Activated effector memory CD4-positive, alpha-beta T cell treated with Interleukin-2 at 50 U/mL for 16 hours (primary cell): ENCODE data around the gene TMEM237.
"Not testable (repeated sequence)": the region's sequence is repeated elsewhere in the genome, so short reads cannot be mapped to it uniquely, and the experiment has no call there.

Source experiments
- DNase-seq: peaks from one replicate; pipeline ENCODE4 v3.0.0-alpha.2; 2020

The TMEM237 gene, protein sequence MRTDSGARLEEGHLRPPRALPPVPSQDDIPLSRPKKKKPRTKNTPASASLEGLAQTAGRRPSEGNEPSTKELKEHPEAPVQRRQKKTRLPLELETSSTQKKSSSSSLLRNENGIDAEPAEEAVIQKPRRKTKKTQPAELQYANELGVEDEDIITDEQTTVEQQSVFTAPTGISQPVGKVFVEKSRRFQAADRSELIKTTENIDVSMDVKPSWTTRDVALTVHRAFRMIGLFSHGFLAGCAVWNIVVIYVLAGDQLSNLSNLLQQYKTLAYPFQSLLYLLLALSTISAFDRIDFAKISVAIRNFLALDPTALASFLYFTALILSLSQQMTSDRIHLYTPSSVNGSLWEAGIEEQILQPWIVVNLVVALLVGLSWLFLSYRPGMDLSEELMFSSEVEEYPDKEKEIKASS

DNA sequence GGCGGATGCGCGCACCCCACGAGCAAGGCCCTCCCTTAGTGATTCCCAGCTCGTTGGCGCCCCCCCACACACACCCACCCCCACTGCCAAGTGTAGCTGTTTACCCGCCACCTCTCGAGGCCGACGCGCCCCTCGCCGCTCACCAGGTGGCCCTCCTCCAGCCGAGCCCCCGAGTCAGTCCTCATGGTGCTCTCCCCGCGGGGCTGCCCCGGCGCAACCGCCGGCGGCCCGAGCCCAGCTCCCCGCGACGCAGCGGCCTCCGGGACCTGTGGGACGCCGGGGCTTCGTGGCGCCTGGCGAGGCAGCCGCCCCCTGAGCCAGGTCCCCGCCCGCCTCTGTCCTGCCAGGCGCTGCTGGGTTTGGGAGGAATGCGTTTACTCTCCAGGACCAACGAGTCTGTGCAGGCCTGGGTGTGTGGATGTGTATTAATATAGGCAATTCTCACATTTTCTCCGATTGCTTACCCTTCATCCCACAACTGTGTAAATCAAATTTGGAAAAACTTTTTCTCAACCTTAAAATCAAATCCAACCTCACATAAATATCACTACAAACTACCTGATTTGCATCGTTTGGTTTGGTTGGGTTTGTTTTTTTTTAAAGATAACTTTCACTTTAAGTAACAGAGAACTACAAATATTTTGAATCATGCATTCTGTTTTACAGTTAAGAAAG is at the start of gene TMEM237:
Gene TMEM237, minus strand, starts transcription at position 288 of the 675 bp plus-strand sequence. Its CDS starts 103 bp downstream, at position 185.
- DNase-seq = no peak

DNA sequence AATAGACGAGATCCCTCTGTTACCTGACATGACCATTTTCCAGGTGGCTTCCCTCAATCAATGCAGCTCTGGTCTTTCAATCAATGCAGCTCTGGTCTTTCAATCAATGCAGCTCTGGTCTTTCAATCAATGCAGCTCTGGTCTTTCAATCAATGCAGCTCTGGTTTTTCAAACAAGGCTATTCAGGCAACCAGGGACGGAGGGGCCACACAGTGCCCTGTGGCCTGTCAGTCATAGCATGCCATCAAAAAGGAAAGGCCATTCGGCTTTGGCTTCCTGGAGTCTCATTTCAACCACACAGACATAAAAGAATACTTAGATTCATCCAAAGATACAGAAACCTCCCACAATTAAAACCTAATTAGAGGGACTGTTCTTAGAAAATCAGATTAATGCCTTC is 41.9 kb upstream of the TMEM237 start:
- no peak for DNase-seq

GRCh38 chr2:201680743-201681142 is 37.4 kb upstream of the TMEM237 start:
- no peak for DNase-seq

DNA sequence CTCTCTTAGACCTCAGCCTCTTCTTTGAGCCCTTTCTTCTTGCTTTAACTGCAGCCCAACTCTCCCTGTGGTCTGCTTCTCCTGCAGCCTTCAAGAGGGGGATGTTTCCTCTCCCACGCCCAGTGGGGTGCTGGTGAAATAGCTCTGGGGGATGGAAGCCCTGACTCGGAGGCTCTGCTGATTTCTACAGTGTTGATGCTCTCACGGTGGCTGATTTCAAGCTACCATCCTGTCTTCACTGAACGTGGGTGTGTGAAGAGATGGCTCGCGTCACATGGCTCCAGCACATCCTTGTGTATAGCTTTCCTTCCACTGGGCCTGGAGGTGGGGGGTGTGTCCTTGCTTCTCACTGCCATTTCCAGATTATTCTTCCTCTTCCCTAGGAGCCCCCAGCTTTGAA is 35.1 kb upstream of the TMEM237 start:
- no peak for DNase-seq

DNA sequence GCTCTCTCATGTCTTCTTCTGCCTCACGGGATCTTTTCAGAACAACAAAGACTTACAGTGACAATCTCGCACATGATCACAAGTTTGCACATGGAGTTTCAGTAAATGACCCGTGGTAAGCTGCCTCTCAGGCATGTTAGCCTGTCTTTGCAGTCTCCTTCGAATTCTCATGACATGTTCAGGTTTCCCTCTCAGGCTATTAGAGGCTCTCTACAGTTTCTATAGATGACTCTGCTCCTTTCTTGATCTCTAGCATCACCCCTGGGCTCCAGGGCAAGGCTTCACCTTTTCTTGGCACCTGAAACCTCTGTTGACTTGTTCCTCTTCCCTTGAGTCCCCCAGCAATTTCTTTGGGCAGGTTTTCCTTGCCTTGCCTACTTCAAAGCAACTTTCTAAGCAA is 32.2 kb upstream of the TMEM237 start:
- DNase-seq = no peak

GRCh38 chr2:201674794-201675193 is 31.5 kb upstream of the TMEM237 start:
- no peak for DNase-seq

DNA sequence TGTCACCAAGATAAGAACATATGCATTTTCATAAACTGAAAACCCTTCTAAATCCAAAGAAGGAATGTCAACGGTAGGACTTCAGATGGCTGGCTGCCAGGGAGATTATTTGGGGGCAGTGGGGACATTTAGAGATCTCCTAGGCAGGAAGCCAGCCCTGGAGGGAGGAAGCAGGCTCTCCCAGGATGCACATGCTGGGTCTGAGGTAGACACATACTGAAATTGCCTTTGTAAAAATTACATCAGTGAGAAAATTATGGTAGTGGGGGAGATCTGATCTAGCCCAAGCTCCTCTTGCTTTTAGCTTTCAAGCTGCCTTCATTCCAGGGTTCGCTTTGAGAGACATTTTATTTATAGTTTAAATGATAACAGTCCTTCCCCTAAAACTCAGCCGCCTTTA is 31.0 kb upstream of the TMEM237 start:
- no peak for DNase-seq

DNA sequence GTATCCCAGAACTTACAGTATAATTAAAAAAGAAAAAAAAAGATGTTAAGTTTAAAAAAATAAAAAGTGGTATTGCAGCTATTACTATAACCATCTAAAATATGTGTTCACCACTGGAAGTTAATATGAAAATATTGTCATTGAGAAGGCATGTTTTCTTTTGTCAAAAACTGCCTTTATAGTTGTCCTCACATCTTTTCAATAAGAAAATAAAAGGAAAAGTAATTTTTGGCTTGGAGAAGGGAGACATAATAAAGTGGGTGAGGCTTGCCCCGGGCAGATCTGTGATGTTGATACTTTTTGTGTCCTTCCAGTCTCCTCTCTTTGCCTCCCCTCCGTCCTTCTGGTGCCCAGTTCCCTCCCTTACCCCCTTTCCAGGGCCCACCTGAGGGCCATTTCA is 30.2 kb upstream of the TMEM237 start:
- no peak for DNase-seq

- DNase-seq = not testable (repeated sequence)
Observed at GRCh38 chr2:201671205-201671604, 27.9 kb upstream of the TMEM237 start.

DNA sequence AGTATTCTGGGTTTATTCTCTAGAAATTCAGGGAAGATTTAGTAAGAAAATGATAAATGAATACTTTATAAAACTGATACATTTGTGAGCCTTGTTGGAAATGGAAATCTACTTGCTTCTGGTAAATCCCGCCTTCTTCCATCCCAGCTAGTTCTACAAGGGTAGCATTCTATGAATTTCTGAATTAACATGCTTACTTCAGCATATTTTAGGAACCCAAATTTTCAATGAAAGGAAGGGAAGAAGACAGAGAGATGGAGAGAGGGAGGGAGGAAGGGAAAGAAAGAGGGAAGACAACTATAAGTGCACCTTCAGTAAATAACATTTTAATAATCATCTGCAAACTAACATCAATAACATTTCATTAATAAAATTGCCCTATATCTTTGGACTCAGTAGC is 26.6 kb upstream of the TMEM237 start:
- DNase-seq = no peak

- no peak for DNase-seq
Observed at GRCh38 chr2:201668402-201668910, 25.2 kb upstream of the TMEM237 start.

DNA sequence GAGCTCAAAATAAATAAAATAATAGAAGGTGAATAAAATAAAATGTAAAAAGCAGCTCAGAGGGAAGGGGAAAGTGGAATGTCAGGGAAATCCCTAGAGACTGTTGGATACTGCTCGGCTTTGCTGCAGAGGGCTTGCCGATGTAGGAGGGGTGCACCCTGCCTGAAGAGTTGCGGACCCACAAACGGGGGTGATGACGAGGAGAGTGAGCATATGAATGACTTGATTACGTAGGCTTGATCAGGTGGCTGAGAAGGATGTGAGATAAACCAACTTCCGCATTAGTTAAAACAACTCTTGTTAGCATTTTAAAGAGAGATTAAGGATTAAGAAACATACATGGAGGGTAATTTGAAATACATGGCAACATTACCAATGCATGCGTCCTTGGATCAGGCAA is 21.0 kb upstream of the TMEM237 start:
- no peak for DNase-seq

DNA sequence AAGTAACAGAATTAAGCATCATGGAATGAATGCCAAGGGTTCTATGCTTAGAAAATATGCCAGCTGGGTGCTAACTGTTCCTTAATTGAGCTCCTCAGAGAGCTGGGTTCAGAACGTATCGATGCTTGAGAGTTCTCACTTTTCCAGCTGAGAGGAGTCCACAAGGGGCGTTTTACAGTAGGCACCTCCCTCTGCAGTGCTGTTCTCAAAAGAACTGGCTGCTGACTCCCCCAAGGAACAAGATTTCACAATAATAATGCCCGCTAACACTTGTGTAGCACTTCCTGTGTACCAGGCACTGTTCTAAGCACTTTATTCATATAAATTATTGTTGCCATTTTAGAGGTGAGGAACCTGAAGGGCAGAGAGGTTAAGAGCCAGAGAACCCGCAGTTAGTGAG is 18.1 kb upstream of the TMEM237 start:
- no peak for DNase-seq

DNA sequence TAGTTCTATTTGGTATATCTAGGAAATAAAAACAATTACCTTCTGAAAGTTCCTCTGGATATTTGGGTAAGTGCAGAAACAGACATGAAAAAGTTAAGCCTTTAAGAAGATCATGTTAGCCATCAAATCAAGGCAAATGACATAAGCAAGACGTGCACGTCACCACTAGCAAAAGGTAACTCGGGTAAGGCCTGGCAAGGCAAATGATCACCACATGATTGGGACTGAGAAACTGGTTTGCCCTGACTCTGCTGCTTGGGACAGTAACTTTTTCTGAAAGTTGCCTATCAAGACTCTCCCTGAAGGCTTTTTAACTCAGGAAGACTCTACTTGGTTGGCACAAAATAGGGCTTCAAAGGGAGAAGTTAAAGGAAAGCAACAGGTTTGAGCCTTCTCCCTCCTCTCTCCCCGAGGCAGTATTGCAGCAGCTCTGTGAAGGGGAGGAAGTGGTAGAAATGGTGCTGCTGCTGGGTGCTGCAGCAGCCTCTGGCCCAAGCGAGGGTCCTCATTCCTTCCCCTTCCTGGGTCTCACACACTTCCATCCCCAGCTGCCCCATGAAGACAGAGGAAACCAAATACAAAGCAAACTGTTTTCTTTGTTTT is 17.1 kb upstream of the TMEM237 start:
- DNase-seq = no peak

DNA sequence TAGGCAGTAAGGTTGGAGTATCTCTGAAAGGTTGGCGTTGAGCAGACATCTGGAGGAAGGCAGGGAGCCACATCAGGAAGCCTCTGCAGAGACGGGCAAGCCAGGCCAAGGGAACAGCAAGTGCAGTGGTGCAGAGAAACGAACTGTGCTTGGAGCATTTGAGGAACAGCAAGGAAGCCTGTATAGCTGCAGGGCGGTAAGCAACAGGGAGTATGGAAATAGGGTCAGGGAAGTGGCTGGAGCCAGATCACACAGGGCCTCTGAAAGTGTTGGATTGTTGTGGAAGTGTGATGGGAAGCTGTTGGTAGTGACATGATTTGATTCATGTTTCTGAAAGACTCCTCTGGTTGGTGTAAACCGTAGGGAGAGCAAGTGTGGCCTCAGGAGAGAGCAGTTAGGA is 13.4 kb upstream of the TMEM237 start:
- no peak for DNase-seq

DNA sequence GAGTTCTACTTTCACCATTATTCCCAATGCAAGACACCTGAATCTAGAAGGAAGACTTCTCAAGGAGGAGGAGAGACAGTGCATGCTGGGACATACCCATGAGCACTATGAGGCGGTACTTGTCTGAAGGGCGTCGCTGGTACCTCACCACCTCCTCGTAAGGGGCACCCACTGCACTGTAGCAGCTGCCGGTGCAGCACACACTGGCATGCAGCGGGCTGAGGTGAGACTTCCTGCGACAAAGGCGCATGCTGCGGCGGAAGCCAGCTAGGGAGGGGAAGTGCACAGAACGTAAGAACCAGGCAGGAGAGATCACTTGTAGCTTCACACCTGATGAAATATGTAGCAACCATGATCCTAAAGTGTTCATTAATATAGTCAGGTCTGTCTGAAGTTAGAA is 12.8 kb upstream of the TMEM237 start:
- DNase-seq = no peak

GRCh38 chr2:201654616-201655384 is 11.5 kb upstream of the TMEM237 start:
- no peak for DNase-seq

- no peak for DNase-seq
Observed at GRCh38 chr2:201653221-201653620, 9.9 kb upstream of the TMEM237 start.

DNA sequence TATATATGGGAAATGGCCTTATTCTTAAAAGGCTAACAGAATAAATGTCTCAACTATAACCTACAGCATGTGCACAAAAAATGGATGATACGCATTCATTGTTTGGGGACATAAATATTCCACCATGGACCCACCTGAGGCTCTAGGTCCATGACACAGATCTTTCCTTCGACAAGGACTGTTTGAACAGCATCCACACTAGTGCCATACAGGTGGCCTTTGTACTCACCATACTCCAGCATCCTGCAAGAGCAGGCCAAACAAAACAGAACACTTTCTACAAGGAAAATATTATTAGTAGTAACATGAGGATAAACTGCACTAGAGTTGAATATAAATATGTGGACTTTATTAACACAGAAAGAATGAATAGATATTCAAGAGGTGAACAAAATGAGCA is 6.1 kb upstream of the TMEM237 start:
- no peak for DNase-seq

GRCh38 chr2:201647431-201647830 is 4.1 kb upstream of the TMEM237 start:
- DNase-seq = no peak

- DNase-seq = no peak
Observed at GRCh38 chr2:201644001-201644400, 698 bp upstream of the TMEM237 start.

DNA sequence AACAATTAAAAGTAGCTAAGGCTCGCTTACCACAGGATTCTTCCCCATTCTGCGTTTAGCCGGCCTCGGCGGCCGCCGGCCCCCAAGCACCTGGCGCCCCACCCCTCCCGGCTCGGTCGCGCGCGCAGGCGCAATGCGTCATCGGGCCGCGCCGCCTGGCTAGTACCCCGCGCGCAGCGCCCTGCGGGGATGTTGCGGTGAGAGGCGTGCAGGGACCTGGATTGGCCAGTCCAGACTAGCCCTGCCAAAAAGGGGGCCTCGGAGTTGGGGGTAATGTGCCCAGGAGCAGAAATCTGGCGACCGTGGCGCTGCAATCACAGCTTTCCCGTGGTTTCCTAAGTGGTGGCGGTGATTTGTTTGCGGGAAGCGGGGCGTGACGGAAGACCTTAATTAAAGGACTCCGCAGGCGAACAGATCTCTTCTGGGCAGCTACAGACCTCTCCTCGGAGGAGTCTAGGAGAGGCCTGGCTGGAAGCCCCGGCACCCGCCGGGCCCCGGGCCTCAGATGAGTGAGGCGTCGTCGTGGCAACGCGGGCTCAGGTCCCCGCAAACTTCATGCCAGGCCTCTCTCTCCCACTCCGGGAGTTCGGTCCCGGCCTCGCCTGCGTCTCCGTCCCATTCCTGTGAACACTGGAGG is 606 bp downstream of the TMEM237 start:
- DNase-seq = peak; percentile 75
